HepG2 (cell line): ENCODE measurements around the gene ARHGEF3. TPM values are rescaled to one million over a fixed set of nuclear protein-coding genes. Genes with fewer than 3 reads are reported as not detected.

Experiments used
- AKAP8 ChIP-seq: sonication (generic); formaldehyde crosslinking; IDR thresholded peaks from 2 replicates; pipeline ENCODE4 v1.5.1; 2020; ENCODE audit warnings: mild to moderate bottlenecking, missing genetic modification reagents
- ARID2 ChIP-seq: sonication (generic); formaldehyde crosslinking; IDR thresholded peaks from 2 replicates; pipeline ENCODE4 v1.8.1; 2022; ENCODE audit warnings: mild to moderate bottlenecking, missing genetic modification reagents, borderline replicate concordance
- ESRRA ChIP-seq: sonication (generic); formaldehyde crosslinking; IDR thresholded peaks from 2 replicates; pipeline ENCODE4 v1.5.1; 2020; ENCODE audit warnings: mild to moderate bottlenecking, low read depth, missing genetic modification reagents
- GTF3A ChIP-seq: sonication (generic); formaldehyde crosslinking; conservative IDR thresholded peaks from 2 replicates; pipeline ENCODE4 v1.4.0; 2020; ENCODE audit warnings: mild to moderate bottlenecking, missing genetic modification reagents
- HNF4A ChIP-seq: sonication (generic); formaldehyde crosslinking; IDR thresholded peaks from 2 replicates; pipeline ENCODE4 v1.4.0; 2020; ENCODE audit warnings: missing genetic modification reagents
- ISL2 ChIP-seq: sonication (generic); formaldehyde crosslinking; IDR thresholded peaks from 2 replicates; pipeline ENCODE4 v1.5.0; 2020; ENCODE audit warnings: missing genetic modification reagents
- MAFG ChIP-seq: sonication (generic); formaldehyde crosslinking; IDR thresholded peaks from 2 replicates; pipeline ENCODE4 v1.5.1; 2020; ENCODE audit warnings: mild to moderate bottlenecking, missing genetic modification reagents
- NONO ChIP-seq, 2 experiments: fragments of 450-650 bp in 1 of 2; sonication (generic) in 1 of 2; formaldehyde crosslinking in 1 of 2; IDR thresholded peaks in 1 of 2; conservative IDR thresholded peaks in 1 of 2; 2 replicates each; pipeline versions ENCODE4 v1.6.1 to v1.8.0; 2017 to 2022; ENCODE audit warnings: mild to moderate bottlenecking in 1 of 2, missing genetic modification reagents in 1 of 2, moderate library complexity in 1 of 2
- RCOR2 ChIP-seq: IDR thresholded peaks from 2 replicates; pipeline ENCODE4 v1.6.1; 2016; ENCODE audit warnings: missing biosample characterization, missing genetic modification reagents
- SIX1 ChIP-seq: sonication (generic); formaldehyde crosslinking; IDR thresholded peaks from 2 replicates; pipeline ENCODE4 v1.4.0; 2020; ENCODE audit warnings: missing genetic modification reagents, borderline replicate concordance
- ZFP62 ChIP-seq: sonication (generic); formaldehyde crosslinking; IDR thresholded peaks from 2 replicates; pipeline ENCODE4 v1.4.0; 2020; ENCODE audit warnings: missing genetic modification reagents
- ZNF101 ChIP-seq: sonication (generic); formaldehyde crosslinking; IDR thresholded peaks from 2 replicates; pipeline ENCODE4 v1.4.0; 2020; ENCODE audit warnings: mild to moderate bottlenecking, low read depth, missing genetic modification reagents, borderline replicate concordance
- ZNF224 ChIP-seq: sonication (generic); formaldehyde crosslinking; IDR thresholded peaks from 2 replicates; pipeline ENCODE4 v1.5.0; 2020; ENCODE audit warnings: mild to moderate bottlenecking, missing genetic modification reagents
- ZNF510 ChIP-seq: sonication (generic); formaldehyde crosslinking; IDR thresholded peaks from 2 replicates; pipeline ENCODE4 v1.4.0; 2020; ENCODE audit warnings: low read depth, mild to moderate bottlenecking, missing genetic modification reagents
- ZNF629 ChIP-seq: sonication (generic); formaldehyde crosslinking; conservative IDR thresholded peaks from 2 replicates; pipeline ENCODE4 v1.5.0; 2020; ENCODE audit warnings: missing genetic modification reagents
- ZNF7 ChIP-seq: IDR thresholded peaks from 2 replicates; pipeline ENCODE4 v1.6.1; 2016; ENCODE audit warnings: missing biosample characterization, missing genetic modification reagents
- polyA plus RNA-seq, 8 experiments: library from polyadenylated mRNA; depleted of rRNA in 3 of 8; stranded (reverse) in 7 of 8; unstranded in 1 of 8; fragments of >200 nt; fragmentation: Illumina TruSeq in 4 of 8; extraction: Trizol in 4 of 8; gene quantifications; 2 replicates each; pipeline versions ENCODE4 v1.2.1 to v1.2.3, GENCODE V29; 2011 to 2016; ENCODE audit warnings: low read depth in 4 of 8, missing spikeins in 1 of 8, mixed read lengths in 1 of 8; ENCODE audit not compliant: insufficient read depth in 1 of 8
- total RNA-seq, 5 experiments: library from RNA; depleted of rRNA; stranded (reverse); fragments of >200 nt; fragmentation: Illumina TruSeq; extraction: Trizol; gene quantifications; 2 replicates each; pipeline ENCODE4 v1.2.3, GENCODE V29; 2016; ENCODE audit warnings: low read depth in 1 of 5
- TF ChIP-seq, protein P1 (sequence below): IDR thresholded peaks from 2 replicates; pipeline ENCODE4 v1.6.1; 2016; ENCODE audit warnings: missing compliant biosample characterization, missing genetic modification reagents, borderline replicate concordance
- TF ChIP-seq, protein P2 (sequence below): sonication (generic); formaldehyde crosslinking; IDR thresholded peaks from 2 replicates; pipeline ENCODE4 v1.8.1; 2023; ENCODE audit warnings: missing genetic modification reagents, mild to moderate bottlenecking, borderline replicate concordance
- TF ChIP-seq, protein P3 (sequence below): sonication (generic); formaldehyde crosslinking; IDR thresholded peaks from 2 replicates; pipeline ENCODE4 v1.4.0; 2020; ENCODE audit warnings: missing genetic modification reagents
- TF ChIP-seq, protein P4 (sequence below): IDR thresholded peaks from 2 replicates; pipeline ENCODE4 v1.6.1; 2018; ENCODE audit warnings: missing genetic modification reagents
- TF ChIP-seq, protein P5 (sequence below), 2 experiments: IDR thresholded peaks; 2 replicates each; pipeline ENCODE4 v1.6.1; 2011 to 2012; ENCODE audit warnings: low read length in 2 of 2, borderline replicate concordance in 1 of 2, low read depth in 1 of 2, mild to moderate bottlenecking in 1 of 2, moderate library complexity in 1 of 2

ARHGEF3 gene
- total and polyA plus RNA-seq, 2 of the 13 experiments (the other 11 are each of a cell fraction or from before 2014, with no cell fraction given), result 14.8 to 23.1 TPM

GRCh38 chr3:56818156-56818985 lies 16.6 kb upstream of the ARHGEF3 start (continued):
- TF ChIP-seq, protein P1, sequence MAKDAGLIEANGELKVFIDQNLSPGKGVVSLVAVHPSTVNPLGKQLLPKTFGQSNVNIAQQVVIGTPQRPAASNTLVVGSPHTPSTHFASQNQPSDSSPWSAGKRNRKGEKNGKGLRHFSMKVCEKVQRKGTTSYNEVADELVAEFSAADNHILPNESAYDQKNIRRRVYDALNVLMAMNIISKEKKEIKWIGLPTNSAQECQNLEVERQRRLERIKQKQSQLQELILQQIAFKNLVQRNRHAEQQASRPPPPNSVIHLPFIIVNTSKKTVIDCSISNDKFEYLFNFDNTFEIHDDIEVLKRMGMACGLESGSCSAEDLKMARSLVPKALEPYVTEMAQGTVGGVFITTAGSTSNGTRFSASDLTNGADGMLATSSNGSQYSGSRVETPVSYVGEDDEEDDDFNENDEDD (CRISPR knock-in tag), result no peak
- TF ChIP-seq ZNF101 (CRISPR knock-in tag), result no peak
- 0 out of 2 replicates have a peak, but pooled peaks have one; percentile 19 for TF ChIP-seq ZNF629 (CRISPR knock-in tag)
- TF ChIP-seq ZNF510, result no peak
- no peak for TF ChIP-seq ZNF224
- TF ChIP-seq, protein P2, sequence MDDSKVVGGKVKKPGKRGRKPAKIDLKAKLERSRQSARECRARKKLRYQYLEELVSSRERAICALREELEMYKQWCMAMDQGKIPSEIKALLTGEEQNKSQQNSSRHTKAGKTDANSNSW (CRISPR knock-in tag), result no peak
- peak; percentile 67; the same call in 1 of the 2 replicates for TF ChIP-seq ISL2
- no peak for TF ChIP-seq ARID2
- no peak for TF ChIP-seq NONO (IDR thresholded peaks at IDR 0.05)
- no peak for TF ChIP-seq NONO (CRISPR knock-in tag; conservative IDR thresholded peaks at IDR 0.05)
- no peak for TF ChIP-seq AKAP8 (CRISPR knock-in tag)
- TF ChIP-seq, protein P3, sequence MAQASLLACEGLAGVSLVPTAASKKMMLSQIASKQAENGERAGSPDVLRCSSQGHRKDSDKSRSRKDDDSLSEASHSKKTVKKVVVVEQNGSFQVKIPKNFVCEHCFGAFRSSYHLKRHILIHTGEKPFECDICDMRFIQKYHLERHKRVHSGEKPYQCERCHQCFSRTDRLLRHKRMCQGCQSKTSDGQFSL (CRISPR knock-in tag), result no peak
- TF ChIP-seq MAFG, result no peak
- TF ChIP-seq HNF4A (CRISPR knock-in tag), result peak; percentile 44
- TF ChIP-seq ZFP62, result no peak
- no peak for TF ChIP-seq SIX1 (CRISPR knock-in tag)
- no peak for TF ChIP-seq ESRRA
- TF ChIP-seq RCOR2 (CRISPR knock-in tag), result no peak
- no peak for TF ChIP-seq GTF3A
- TF ChIP-seq, protein P4, sequence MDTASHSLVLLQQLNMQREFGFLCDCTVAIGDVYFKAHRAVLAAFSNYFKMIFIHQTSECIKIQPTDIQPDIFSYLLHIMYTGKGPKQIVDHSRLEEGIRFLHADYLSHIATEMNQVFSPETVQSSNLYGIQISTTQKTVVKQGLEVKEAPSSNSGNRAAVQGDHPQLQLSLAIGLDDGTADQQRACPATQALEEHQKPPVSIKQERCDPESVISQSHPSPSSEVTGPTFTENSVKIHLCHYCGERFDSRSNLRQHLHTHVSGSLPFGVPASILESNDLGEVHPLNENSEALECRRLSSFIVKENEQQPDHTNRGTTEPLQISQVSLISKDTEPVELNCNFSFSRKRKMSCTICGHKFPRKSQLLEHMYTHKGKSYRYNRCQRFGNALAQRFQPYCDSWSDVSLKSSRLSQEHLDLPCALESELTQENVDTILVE (CRISPR knock-in tag), result no peak
- TF ChIP-seq, protein P5, sequence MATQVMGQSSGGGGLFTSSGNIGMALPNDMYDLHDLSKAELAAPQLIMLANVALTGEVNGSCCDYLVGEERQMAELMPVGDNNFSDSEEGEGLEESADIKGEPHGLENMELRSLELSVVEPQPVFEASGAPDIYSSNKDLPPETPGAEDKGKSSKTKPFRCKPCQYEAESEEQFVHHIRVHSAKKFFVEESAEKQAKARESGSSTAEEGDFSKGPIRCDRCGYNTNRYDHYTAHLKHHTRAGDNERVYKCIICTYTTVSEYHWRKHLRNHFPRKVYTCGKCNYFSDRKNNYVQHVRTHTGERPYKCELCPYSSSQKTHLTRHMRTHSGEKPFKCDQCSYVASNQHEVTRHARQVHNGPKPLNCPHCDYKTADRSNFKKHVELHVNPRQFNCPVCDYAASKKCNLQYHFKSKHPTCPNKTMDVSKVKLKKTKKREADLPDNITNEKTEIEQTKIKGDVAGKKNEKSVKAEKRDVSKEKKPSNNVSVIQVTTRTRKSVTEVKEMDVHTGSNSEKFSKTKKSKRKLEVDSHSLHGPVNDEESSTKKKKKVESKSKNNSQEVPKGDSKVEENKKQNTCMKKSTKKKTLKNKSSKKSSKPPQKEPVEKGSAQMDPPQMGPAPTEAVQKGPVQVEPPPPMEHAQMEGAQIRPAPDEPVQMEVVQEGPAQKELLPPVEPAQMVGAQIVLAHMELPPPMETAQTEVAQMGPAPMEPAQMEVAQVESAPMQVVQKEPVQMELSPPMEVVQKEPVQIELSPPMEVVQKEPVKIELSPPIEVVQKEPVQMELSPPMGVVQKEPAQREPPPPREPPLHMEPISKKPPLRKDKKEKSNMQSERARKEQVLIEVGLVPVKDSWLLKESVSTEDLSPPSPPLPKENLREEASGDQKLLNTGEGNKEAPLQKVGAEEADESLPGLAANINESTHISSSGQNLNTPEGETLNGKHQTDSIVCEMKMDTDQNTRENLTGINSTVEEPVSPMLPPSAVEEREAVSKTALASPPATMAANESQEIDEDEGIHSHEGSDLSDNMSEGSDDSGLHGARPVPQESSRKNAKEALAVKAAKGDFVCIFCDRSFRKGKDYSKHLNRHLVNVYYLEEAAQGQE (IDR thresholded peaks at IDR 0.05; ENCODE audit: borderline replicate concordance in 1 of 2, low read depth in 1 of 2, low read length in 2 of 2), result no peak
- TF ChIP-seq ZNF7 (CRISPR knock-in tag), result no peak
